Immature natural killer cell (primary cell): Measurements from ENCODE around the gene CHSY1. TPM values are rescaled to one million over a fixed set of nuclear protein-coding genes. Genes with fewer than 3 reads are reported as not detected.
A peak's percentile ranks its signal among the peaks of the same experiment; 100 is the strongest.

Experiments used
- DNase-seq, 3 donors: peaks; one replicate each; pipeline ENCODE4 v3.0.0; 2022; ENCODE audit warnings: mixed read lengths in 1 of 3
- H3K27ac Mint-ChIP-seq, 6 donors: one replicate each; pipeline ENCODE4 v1.8.0; 2020; ENCODE audit warnings: mixed read lengths in 6 of 6, mild to moderate bottlenecking in 5 of 6, inconsistent platforms in 4 of 6, moderate library complexity in 3 of 6
- H3K27me3 Mint-ChIP-seq, 3 donors: one replicate each; pipeline ENCODE4 v1.8.0; 2020 to 2021; ENCODE audit warnings: low read depth in 3 of 3, mild to moderate bottlenecking in 3 of 3, mixed read lengths in 3 of 3, moderate library complexity in 3 of 3, inconsistent platforms in 1 of 3
- H3K36me3 Mint-ChIP-seq, 3 donors: one replicate each; pipeline ENCODE4 v1.8.0; 2020; ENCODE audit warnings: mixed read lengths in 3 of 3, inconsistent platforms in 2 of 3, mild to moderate bottlenecking in 2 of 3
- H3K4me1 Mint-ChIP-seq, 2 donors: one replicate each; pipeline ENCODE4 v1.8.0; 2020; ENCODE audit warnings: inconsistent platforms in 2 of 2, mild to moderate bottlenecking in 2 of 2, mixed read lengths in 2 of 2, moderate library complexity in 1 of 2
- H3K4me3 Mint-ChIP-seq, 5 donors: one replicate each; pipeline ENCODE4 v1.8.0; 2020; ENCODE audit warnings: mild to moderate bottlenecking in 5 of 5, mixed read lengths in 5 of 5, inconsistent platforms in 3 of 5, moderate library complexity in 3 of 5
- H3K9me3 Mint-ChIP-seq, 6 donors: one replicate each; pipeline ENCODE4 v1.8.0; 2020; ENCODE audit warnings: mild to moderate bottlenecking in 6 of 6, mixed read lengths in 6 of 6, inconsistent platforms in 4 of 6, moderate library complexity in 3 of 6
- polyA plus RNA-seq, 3 donors: library from polyadenylated mRNA; unstranded; fragments of 300-500 nt; fragmentation: Illumina TruSeq; gene quantifications; one replicate each; pipeline ENCODE4 v1.2.3, GENCODE V29; 2021

The CHSY1 gene
- polyA plus RNA-seq, 3 donors from 2014 or later = 2.8 to 4.0 (median 2.8) TPM

DNA sequence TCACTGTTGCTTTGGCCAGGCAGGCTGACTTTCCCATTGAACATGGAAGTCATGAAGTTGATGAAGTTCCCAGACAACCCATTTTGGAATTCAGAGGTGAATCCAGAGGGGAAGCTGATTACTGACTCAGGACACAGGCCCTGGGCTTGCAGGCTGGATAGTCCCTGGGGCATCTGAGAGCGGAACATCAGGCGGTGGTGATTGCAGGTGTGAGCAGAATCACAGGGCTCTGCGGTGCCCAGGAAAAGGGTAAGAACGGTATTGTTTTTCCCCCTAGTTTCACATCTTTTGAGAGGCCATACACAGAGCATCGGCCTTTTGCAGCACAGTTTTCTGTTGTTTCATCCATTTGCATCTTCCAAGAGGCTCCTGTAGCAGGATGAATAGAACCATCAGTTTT, 104.7 kb downstream of the CHSY1 start:
- no peak overlapping the region for H3K4me3 Mint-ChIP-seq
- no peaks in the 10 kb centered on the region for H3K36me3 Mint-ChIP-seq
- no peak overlapping the region for H3K27ac Mint-ChIP-seq
- peaks cover 0 to 2% (median 0%) of the 10 kb centered on the region in 3 donors for H3K27me3 Mint-ChIP-seq
- peaks cover 24 to 26% of the 10 kb centered on the region in 2 donors for H3K4me1 Mint-ChIP-seq
- no peaks in the 10 kb centered on the region for H3K9me3 Mint-ChIP-seq
- DNase-seq = no peak

DNA sequence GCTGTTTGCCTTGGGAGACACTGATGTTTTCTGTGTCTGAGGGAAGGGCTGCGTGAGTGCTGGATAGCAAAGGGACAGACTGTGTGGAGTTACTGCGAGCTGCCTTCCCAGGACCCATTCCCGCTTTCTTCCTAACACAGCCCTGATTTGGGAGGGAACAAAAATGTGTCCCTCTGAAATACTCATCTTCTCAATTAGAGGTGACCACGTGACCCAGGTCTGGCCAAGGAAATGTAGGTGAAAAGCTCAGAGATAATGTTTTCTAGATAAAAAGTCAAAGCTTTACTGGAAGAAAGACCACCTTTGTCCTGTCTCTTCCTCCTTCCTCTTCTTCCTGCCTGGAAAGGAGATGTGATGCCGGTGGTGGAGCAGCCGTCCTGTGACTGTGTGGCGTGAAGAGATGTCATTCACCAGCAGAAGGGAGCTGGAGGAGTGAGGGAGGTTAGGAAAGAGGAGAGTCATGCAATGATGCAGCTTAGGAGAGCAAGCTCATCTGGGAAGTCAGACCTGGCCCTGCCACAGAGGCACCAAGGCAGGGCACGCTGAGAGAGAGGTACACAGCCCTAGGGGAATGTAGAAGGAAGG, 105.6 kb downstream of the CHSY1 start:
- H3K9me3 Mint-ChIP-seq = no peaks in the 10 kb centered on the region
- peaks cover 21 to 23% of the 10 kb centered on the region in 2 donors for H3K4me1 Mint-ChIP-seq
- peaks cover 0 to 2% (median 0%) of the 10 kb centered on the region in 3 donors for H3K27me3 Mint-ChIP-seq
- no peak for DNase-seq
- H3K27ac Mint-ChIP-seq = peak overlapping the region in 2 of 6 donors; percentile 3 to 15
- no peak overlapping the region for H3K4me3 Mint-ChIP-seq
- H3K36me3 Mint-ChIP-seq = no peaks in the 10 kb centered on the region

DNA sequence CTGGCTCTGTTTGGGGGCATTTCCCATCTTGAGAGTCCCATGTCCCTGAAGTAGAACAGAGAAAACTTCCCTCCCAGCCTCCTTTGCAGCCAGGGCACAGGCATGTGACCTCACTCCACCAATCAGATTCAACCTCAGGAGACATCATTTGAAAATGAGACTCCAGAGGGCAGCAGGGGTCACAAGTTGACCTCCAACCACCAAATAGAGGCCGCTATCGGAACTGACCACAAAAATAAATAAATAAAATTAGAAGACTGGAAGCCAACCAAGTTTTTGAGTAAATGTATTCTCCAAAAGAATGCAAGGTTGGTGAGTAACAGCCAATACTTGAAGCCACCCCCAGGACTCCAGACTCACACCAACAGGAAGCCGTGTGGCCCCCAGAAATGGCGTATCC, 106.5 kb downstream of the CHSY1 start:
- H3K27me3 Mint-ChIP-seq = peaks cover 0 to 2% (median 0%) of the 10 kb centered on the region in 3 donors
- H3K4me3 Mint-ChIP-seq = no peak overlapping the region
- H3K9me3 Mint-ChIP-seq = no peaks in the 10 kb centered on the region
- no peak overlapping the region for H3K27ac Mint-ChIP-seq
- no peaks in the 10 kb centered on the region for H3K36me3 Mint-ChIP-seq
- no peak for DNase-seq
- peaks cover 19% of the 10 kb centered on the region in 2 donors for H3K4me1 Mint-ChIP-seq

DNA sequence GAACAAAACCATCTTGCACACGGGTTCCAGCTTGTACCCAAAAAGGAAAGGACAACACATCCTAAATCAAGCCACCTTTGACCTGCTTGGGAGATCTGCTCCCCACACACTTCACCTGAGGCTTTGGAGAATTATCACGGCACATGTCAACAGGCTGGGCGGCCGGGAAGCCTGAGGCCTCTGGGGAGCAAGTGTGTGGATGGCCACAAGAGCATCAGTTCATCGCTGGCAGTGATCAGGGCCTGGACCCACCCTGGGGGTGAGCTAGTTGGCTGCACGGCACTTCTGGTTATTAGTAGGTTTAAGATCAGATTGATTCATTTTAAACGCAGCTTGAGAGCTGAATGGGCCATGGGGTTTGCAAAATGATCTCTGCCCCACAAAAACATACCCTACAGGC, 108.5 kb downstream of the CHSY1 start:
- Mint-ChIP-seq H3K27me3 (peaks cover 0 to 3% (median 3%) of the 10 kb centered on the region in 3 donors), H3K27ac (no peak overlapping the region), H3K4me1 (peaks cover 13 to 15% of the 10 kb centered on the region in 2 donors), H3K36me3 (no peaks in the 10 kb centered on the region), H3K9me3 (no peaks in the 10 kb centered on the region), H3K4me3 (no peak overlapping the region)
- no peak for DNase-seq

DNA sequence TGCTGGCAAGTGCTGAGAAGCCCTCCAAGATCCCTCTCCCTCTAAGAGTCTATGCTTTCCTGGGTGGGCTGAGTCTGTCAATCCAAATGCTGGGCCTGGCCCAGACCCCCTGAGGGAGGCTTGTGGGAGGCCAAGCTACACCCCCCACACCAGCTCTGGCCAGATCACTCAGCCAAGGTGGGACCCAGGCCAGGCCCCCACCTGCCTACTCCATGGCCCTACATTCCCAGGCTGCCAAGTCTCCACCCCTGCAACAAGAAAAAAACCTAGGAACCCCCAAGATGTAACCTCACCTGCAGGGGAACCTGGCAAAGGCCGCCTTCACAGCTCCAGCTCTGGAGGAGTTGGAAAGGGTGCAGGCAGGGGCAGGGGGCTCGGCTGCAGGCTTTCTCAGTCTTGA, 109.1 kb downstream of the CHSY1 start:
- Mint-ChIP-seq H3K4me3 (no peak overlapping the region), H3K4me1 (peaks cover 12 to 13% of the 10 kb centered on the region in 2 donors), H3K27me3 (peaks cover 1 to 3% (median 2%) of the 10 kb centered on the region in 3 donors), H3K9me3 (no peaks in the 10 kb centered on the region), H3K36me3 (no peaks in the 10 kb centered on the region), H3K27ac (no peak overlapping the region)
- no peak for DNase-seq

DNA sequence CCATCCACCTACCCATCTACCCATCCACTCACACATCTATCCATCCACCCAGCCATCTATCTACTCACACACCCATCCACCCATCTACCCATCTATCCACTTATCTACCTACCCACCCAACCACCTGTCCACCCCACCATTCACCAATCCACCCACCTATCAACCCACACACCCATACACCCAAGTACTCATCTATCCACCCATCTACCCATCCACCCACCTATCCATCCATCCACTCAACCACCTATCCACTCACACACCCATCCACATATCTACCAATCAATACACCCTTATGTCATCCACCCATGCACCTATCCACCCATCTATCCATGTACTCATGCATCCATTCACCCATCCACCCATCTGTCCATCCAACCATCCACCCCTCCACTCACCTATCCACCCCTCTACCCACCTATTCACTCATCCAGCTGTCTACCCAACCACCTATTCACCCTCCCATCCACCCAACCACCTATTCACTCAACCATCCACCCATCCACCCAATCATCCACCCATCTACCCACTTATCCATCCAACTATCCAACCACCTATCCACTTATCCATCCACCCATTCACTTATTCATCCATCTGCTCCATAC, 109.8 kb downstream of the CHSY1 start:
- Mint-ChIP-seq H3K9me3 (no peaks in the 10 kb centered on the region), H3K4me1 (peaks cover 17 to 18% of the 10 kb centered on the region in 2 donors), H3K27me3 (peaks cover 3 to 8% (median 3%) of the 10 kb centered on the region in 3 donors), H3K36me3 (no peaks in the 10 kb centered on the region), H3K27ac (no peak overlapping the region), H3K4me3 (no peak overlapping the region)
- no peak for DNase-seq

DNA sequence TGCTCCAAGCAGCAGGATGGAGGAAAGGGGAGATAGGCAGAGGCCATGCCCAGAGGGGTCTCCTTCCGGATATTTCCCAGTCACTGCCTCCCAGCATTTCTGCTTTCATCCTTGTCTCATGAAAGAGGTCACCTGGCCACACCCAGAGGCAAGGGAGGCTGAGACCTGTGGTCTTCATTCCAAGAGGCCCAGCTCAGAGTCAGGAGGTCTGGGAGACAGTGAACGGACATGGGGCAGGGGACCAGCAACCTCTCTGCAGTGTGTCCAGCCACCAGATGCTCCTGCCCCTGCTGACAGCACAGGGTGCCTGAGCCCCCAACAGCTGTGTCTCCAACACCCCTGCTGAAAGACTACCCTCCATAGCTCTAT, 111.2 kb downstream of the CHSY1 start:
- Mint-ChIP-seq H3K27me3 (peaks cover 6 to 11% (median 7%) of the 10 kb centered on the region in 3 donors), H3K9me3 (no peaks in the 10 kb centered on the region), H3K36me3 (no peaks in the 10 kb centered on the region), H3K4me3 (no peak overlapping the region), H3K27ac (no peak overlapping the region), H3K4me1 (peaks cover 30 to 31% of the 10 kb centered on the region in 2 donors)
- no peak for DNase-seq

DNA sequence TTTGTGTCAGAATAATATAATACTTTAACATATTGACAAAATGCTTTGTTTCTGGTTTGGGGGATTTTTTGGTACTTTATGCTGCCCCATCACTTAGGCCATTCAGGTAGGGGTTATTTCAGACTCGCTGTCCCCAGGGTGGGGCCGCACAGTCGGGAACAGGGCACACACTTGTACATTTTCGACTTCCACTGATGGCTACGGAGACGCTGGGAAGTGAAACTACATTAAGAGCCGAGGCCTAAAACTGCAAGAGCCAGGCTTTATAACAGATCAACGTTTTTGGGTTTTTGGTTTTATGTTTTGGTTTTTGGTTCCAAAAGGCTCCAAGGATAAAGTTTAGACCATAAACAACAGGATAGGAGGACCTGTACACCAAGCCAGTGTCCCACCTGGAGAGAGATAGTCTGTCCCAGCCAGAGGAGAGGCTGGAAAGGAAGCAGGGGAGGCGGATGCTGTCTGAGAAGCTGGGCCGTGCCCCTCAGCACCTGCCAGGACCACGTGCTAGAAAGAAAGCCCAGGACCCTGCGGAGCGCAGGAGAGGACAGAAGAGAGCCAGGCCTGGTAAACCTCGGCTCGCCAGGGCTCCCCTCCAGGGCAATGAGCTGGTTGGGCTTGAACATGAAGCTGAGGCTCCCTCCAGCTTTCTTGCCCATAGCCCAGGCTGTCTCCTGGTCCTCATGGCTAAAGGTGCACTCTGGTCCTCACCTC, 111.7 kb downstream of the CHSY1 start:
- Mint-ChIP-seq H3K36me3 (peaks cover 0 to 4% (median 0%) of the 10 kb centered on the region in 3 donors), H3K27ac (no peak overlapping the region), H3K27me3 (peaks cover 6 to 13% (median 9%) of the 10 kb centered on the region in 3 donors), H3K4me3 (no peak overlapping the region), H3K4me1 (peaks cover 34 to 36% of the 10 kb centered on the region in 2 donors), H3K9me3 (no peaks in the 10 kb centered on the region)
- no peak for DNase-seq

DNA sequence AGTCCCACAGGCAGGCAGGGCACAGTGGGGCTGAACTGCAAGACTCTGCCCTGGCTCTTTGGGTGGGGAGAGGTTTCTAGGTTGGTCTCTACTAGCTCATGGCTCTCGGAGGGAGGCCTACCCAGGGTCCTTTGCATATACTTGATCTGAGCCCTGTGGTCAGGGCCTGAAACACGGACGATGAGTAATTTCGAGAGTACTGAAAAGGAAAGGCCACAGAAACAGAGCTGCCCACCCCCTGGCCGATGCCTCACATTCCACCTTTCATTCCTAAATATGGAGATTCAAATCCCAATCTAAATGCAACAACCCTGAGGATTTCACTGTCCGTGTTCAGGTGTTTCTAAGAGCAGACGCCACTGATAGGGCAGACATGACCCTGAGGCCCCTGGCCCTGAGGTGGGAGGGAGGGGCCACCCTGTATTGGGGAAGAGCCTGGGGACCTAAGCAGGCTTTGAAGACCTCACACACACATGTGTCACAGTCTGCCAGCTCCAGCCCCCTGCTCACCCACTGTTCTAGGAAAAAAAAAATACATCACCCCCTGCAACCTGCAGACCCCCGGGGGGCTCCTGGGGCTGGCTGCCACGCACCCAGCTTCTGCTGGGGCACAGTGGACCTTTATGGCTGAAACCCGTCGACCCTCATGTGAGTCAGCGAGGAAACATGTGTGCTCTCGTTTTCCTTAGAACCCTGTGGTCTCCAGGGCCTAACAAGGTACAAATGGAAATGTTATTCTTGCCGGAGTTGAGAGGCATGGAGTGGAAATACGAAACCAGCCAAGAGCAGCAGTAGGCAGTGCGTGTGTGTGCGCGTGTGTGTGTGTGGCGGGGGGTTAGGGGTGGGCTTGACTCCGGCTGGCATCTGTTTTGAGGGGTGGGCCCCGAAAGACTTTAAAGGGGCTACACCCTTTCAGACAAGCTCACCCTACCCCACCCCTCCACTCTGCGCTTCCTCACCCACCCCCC, 112.7 kb downstream of the CHSY1 start:
- DNase-seq = no peak
- peaks cover 36 to 37% of the 10 kb centered on the region in 2 donors for H3K4me1 Mint-ChIP-seq
- no peaks in the 10 kb centered on the region for H3K9me3 Mint-ChIP-seq
- peaks cover 6 to 13% (median 9%) of the 10 kb centered on the region in 3 donors for H3K27me3 Mint-ChIP-seq
- no peak overlapping the region for H3K27ac Mint-ChIP-seq
- H3K4me3 Mint-ChIP-seq = no peak overlapping the region
- peaks cover 0 to 4% (median 0%) of the 10 kb centered on the region in 3 donors for H3K36me3 Mint-ChIP-seq

DNA sequence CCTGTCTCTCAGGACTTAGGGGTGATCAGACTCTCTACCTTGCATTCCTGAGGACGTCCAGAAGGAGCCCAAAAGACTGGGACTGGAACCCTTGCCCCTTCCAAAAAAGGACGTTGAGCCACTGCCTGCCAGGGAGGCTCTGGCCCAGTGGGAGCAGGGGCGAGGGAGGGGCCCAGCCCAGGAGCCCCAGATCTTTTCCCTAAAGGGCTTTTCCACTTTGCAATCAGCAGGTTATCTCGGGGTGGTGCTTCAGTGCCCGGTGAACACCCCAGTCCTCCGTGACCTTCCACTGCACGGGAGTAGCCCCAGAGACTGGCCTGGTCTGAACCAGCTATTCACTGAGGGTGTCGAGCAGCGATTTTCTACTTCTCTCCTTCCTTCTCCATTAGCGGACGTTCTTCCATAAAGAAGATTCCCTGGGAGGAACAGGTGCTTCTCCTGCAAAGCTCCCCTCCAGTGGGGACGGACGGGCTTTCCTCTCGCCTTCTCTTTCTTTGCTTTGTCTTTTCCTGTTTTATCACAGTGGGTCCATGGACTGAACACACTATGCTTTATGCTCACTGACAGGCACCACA, 113.7 kb downstream of the CHSY1 start:
- Mint-ChIP-seq H3K9me3 (no peaks in the 10 kb centered on the region), H3K36me3 (peaks cover 0 to 4% (median 0%) of the 10 kb centered on the region in 3 donors), H3K4me3 (peak overlapping the region in 4 of 5 donors; percentile 22 to 52 (median 37)), H3K4me1 (peaks cover 36 to 37% of the 10 kb centered on the region in 2 donors), H3K27ac (no peak overlapping the region), H3K27me3 (peaks cover 6 to 13% (median 11%) of the 10 kb centered on the region in 3 donors)
- DNase-seq = no peak

DNA sequence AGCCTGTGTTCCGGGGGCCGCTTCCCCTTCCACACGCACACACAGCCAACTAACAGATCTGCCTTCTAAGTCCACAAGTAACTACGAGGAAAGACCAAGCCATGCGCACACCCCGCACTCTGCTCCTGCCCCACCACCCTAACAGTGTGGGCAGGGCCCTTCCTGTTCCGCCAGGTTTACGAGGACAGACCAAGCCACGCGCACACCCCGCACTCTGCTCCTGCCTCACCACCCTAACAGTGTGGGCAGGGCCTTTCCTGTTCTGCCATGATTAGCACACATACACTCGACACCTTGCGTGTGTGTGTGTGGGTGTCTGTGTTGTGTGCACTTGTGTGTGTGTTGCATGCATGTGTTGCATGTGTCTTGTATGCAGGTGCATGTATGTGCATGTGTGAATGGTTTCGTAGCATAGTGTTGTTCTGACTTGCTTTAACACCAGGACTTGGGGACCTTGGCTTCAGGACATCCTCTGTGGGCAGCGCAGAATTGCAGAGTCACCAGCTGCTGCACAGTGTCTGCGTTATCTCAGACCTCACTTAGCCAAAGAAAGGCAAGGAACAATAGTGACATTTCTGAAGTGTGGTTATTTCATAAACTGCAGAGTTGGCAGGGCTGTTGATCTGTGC, 114.4 kb downstream of the CHSY1 start:
- Mint-ChIP-seq H3K9me3 (no peaks in the 10 kb centered on the region), H3K36me3 (peaks cover 0 to 4% (median 0%) of the 10 kb centered on the region in 3 donors), H3K27me3 (peaks cover 6 to 13% (median 11%) of the 10 kb centered on the region in 3 donors), H3K27ac (peak overlapping the region in 5 of 6 donors; percentile 9 to 82 (median 46)), H3K4me1 (peaks cover 36 to 37% of the 10 kb centered on the region in 2 donors), H3K4me3 (peak overlapping the region; percentile 52 to 69 (median 67))
- DNase-seq = peak; percentile 32 to 52 (median 50)

DNA sequence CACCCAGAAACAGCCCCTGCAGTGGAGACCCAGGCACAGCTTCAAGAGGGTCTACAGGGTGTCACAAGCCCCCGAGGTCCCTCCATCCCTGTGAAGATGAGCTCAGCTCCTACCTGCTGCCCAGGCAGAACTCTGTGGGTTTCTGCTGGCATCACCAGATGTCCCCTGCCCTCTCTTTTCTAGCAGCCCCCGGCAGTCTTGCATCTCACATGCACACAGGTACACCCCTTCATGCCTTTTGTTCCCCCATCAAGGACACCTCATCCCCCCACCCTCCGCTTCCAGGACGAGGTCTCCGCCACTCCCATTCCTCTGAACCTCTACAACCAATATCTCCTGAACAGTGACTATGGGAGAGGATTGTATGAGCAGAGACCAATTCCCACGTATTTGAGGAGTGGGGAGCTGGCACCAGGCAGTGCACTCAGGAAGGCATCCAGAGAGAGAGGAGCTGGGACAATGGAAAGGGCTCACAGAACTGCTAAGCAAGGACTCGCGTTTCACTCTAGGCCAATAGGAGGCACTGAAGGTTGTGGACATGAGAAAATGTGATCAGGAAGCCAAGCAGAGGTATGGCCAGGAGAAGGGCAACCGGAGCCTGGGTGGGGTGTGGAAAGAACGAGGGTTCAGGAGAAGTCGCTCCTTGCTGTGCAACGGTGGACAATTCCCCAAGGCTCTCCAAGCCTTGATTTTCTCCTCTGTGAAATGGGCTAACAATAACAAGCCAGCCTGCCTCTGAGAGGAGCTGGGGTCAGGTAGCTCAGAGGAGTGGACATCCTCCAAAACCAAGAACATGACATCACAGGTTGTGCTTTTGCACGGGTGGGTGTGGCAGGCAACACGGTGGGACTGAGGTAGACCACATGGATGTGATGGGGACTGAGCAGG, 115.2 kb downstream of the CHSY1 start:
- Mint-ChIP-seq H3K4me1 (peaks cover 36 to 37% of the 10 kb centered on the region in 2 donors), H3K27me3 (peaks cover 6 to 13% (median 11%) of the 10 kb centered on the region in 3 donors), H3K4me3 (peak overlapping the region; percentile 57 to 69 (median 67)), H3K36me3 (peaks cover 0 to 4% (median 0%) of the 10 kb centered on the region in 3 donors), H3K9me3 (no peaks in the 10 kb centered on the region), H3K27ac (peak overlapping the region in 5 of 6 donors; percentile 36 to 82 (median 51))
- DNase-seq = no peak
